T-helper 1 cell treated with Interleukin-12 subunit alpha and Interleukin-12 subunit beta and Interleukin-4 antibody, amounts not matched to agents 30 μg/mL and 1 μg/mL, for 36 hours (primary cell): Measurements from ENCODE around the gene OLFM1.
"Not testable (repeated sequence)": the region's sequence is repeated elsewhere in the genome, so short reads cannot be mapped to it uniquely, and the experiment has no call there.

Experiments
- H3K27ac Mint-ChIP-seq: one replicate; pipeline ENCODE4 v1.8.0; 2021; ENCODE audit warnings: mild to moderate bottlenecking, mixed read lengths
- H3K27me3 Mint-ChIP-seq: one replicate; pipeline ENCODE4 v1.8.0; 2021; ENCODE audit warnings: low read depth, mixed read lengths
- H3K36me3 Mint-ChIP-seq: one replicate; pipeline ENCODE4 v1.8.0; 2021; ENCODE audit warnings: low read depth, mixed read lengths
- H3K4me1 Mint-ChIP-seq: one replicate; pipeline ENCODE4 v1.8.0; 2021; ENCODE audit warnings: low read depth, mixed read lengths
- H3K4me3 Mint-ChIP-seq: one replicate; pipeline ENCODE4 v1.8.0; 2021; ENCODE audit warnings: mild to moderate bottlenecking, moderate library complexity, mixed read lengths
- H3K9me3 Mint-ChIP-seq: one replicate; pipeline ENCODE4 v1.8.0; 2021; ENCODE audit warnings: mixed read lengths

OLFM1 gene

DNA sequence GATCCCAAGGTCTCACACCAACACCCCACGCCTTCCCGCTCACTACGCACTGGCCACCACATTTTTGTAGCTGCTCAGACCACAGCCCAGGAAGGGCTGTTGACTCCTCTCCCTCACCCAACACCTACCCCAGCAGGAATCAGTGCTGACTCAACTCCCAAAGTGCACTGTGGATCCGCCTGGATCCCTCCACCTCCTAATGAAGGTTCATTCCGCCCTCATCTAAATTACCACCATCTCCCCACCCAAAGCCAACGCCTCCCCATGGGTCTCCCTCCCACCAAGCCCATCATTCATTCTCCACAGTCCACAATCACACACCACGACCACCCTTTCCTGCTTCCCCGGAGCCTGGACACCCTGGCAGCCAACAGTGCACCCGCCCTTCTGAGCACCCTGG, 57.8 kb downstream of the OLFM1 start:
- H3K36me3 Mint-ChIP-seq, result no peaks in the 10 kb centered on the region
- peaks cover 7% of the 10 kb centered on the region for H3K27me3 Mint-ChIP-seq
- H3K27ac Mint-ChIP-seq, result no peak overlapping the region
- H3K4me1 Mint-ChIP-seq, result no peaks in the 10 kb centered on the region
- no peak overlapping the region for H3K4me3 Mint-ChIP-seq
- no peaks in the 10 kb centered on the region for H3K9me3 Mint-ChIP-seq

DNA sequence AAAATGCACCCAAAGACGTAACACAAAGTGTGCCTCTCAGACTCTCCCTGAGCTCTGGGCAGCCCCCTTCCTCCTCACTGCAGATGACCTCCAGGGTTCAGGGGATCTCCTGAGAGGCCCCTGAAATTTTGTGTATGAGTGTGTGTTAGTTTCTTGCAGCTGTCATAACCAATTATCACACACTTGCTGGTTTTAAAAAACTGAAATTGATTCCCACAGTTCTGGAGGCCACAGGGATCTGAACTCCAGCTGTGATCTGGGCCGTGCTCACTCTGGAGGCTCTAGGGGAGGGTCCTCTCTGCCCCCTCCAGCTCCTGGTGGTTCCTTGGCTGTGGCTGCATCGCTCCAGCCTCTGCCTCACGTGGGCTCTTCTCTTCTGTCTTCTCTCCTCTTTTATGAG, 58.8 kb downstream of the OLFM1 start:
- no peaks in the 10 kb centered on the region for H3K36me3 Mint-ChIP-seq
- no peak overlapping the region for H3K4me3 Mint-ChIP-seq
- H3K4me1 Mint-ChIP-seq, result no peaks in the 10 kb centered on the region
- H3K9me3 Mint-ChIP-seq, result no peaks in the 10 kb centered on the region
- peaks cover 7% of the 10 kb centered on the region for H3K27me3 Mint-ChIP-seq
- no peak overlapping the region for H3K27ac Mint-ChIP-seq

DNA sequence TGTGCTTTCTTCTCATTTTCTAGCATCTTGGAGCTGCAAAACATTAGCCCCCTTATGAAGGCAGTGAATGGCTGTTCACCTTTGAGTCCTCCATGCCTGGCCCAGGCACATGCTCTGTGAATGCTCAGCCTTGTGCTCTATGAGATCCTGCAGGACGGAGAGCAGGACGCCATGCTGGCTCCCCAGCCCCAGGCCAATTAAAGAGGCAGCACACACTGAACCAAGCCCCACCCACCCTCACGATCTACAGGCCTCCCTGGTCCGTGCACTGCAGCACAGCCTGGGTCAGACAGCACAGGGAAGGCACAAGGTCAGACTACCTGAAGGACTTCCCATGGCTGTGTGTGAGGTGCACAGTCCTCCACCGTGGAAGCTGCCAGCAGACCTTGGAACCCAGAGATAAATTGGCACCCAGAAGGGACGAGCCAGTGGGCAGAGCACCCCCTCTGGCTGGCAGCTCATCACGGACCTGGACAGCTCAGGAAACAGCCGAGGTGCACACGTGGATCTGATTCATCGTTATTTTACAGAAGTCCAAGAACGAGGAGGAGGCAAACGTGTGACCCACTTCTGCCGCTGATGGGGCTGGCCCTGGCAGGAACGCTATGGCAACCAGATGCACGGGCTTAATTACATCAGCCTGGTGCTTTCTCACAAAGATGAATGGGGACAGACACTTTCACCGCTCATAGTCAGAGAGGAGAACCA, 59.5 kb downstream of the OLFM1 start:
- Mint-ChIP-seq H3K4me3 (no peak overlapping the region), H3K27ac (no peak overlapping the region), H3K27me3 (peaks cover 7% of the 10 kb centered on the region), H3K4me1 (no peaks in the 10 kb centered on the region), H3K9me3 (no peaks in the 10 kb centered on the region), H3K36me3 (no peaks in the 10 kb centered on the region)

DNA sequence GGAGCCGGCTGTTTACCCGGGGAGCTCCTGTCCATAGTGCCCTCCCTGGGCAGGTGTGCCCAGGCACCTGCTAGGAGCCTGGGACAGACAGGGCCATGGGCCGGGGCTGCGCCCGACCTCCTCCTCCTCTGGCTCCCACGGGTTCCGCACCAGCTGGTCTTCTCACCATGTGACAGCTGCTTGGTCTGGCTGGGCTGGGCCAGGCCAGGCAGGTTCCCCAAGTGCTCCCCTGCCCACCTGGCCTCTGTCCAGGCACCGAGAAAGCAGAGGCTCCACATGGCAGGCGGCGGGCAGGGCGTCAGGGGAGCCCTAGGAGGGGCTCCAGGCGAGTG, 60.0 kb downstream of the OLFM1 start:
- Mint-ChIP-seq H3K27me3 (peaks cover 7% of the 10 kb centered on the region), H3K4me1 (no peaks in the 10 kb centered on the region), H3K9me3 (no peaks in the 10 kb centered on the region), H3K4me3 (no peak overlapping the region), H3K27ac (no peak overlapping the region), H3K36me3 (no peaks in the 10 kb centered on the region)

DNA sequence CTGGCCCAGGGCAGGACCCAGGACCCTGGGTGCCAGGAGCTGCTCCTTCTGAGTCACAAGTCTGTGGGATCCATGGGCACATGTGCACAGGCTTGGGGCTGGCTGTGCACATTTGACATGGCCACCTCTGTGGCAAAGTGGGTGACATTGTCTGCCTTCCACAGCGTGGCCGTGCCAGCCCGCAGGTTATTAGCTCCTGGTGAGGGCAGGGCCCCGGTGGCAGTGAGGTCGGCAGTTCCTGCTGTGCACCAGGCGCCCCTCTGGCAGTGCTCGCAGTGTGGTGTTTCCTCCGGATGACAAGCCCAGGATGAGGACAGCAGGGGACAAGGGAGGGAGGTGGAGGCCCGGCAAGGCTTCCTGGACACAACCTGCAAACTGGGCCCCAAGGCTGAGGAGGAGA, 60.5 kb downstream of the OLFM1 start:
- Mint-ChIP-seq H3K9me3 (no peaks in the 10 kb centered on the region), H3K27ac (no peak overlapping the region), H3K27me3 (peaks cover 7% of the 10 kb centered on the region), H3K36me3 (no peaks in the 10 kb centered on the region), H3K4me3 (no peak overlapping the region), H3K4me1 (no peaks in the 10 kb centered on the region)

DNA sequence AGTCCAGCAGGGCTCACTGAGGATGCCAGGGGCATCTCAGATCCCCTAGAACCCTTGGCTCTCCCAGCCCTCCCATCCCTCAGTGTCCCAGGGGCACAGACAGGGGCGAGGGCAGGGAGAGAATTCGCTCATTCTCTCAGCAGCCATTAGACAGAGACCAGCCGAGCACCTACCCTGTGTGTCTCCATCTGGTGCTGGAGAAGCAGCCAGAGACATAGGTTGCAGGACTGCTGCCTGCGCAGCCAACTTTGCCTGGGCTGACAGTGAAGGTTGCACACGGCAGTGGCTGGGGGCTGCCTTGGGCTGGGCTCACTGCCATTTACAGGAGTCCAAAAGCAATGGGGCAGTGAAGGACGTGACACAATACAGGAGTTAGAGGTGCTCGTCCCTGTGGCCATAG, 60.9 kb downstream of the OLFM1 start:
- Mint-ChIP-seq H3K4me3 (no peak overlapping the region), H3K27ac (no peak overlapping the region), H3K9me3 (no peaks in the 10 kb centered on the region), H3K4me1 (no peaks in the 10 kb centered on the region), H3K27me3 (peaks cover 7% of the 10 kb centered on the region), H3K36me3 (no peaks in the 10 kb centered on the region)

DNA sequence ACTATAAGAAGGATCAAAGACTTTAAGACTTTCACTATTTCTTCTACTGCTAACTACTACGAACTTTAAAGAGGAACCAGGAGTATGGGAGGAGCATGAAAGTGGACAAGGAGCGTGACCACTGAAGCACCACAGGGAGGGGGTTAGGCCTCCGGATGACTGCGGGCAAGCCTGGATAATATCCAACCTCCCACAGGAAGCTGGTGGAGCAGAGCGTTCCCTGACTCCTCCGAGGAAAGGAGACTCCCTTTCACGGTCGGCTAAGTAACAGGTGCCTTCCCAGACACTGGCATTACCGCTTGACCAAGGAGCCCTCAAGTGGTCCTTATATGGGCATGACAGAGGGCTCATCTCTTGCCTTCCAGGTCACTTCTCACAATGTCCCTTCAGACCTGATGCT, 62.4 kb downstream of the OLFM1 start:
- H3K4me1 Mint-ChIP-seq, H3K9me3 Mint-ChIP-seq, H3K36me3 Mint-ChIP-seq, H3K4me3 Mint-ChIP-seq, H3K27ac Mint-ChIP-seq, H3K27me3 Mint-ChIP-seq: not testable (repeated sequence)

DNA sequence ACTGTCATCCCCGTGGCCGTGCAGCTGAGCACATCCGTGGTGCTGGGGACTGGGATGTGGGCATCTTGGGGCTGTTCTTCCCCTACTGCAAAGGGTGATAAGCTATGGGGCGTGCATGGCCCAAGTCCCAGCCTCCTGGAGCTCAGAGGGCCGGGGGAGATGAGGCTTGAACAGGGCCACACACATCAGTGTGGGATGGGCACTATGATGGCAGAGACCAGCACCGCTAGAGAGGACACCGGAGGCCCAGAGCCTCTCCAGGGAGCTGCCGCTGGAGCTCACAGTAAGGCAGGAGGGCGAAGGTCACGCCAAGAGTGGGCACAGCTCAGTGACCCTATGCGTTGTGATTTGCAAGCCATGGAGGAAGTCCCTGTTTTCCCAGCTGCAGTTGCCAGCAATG, 63.5 kb downstream of the OLFM1 start:
- Mint-ChIP-seq H3K9me3 (no peaks in the 10 kb centered on the region), H3K4me3 (no peak overlapping the region), H3K36me3 (no peaks in the 10 kb centered on the region), H3K4me1 (no peaks in the 10 kb centered on the region), H3K27me3 (no peaks in the 10 kb centered on the region), H3K27ac (no peak overlapping the region)

DNA sequence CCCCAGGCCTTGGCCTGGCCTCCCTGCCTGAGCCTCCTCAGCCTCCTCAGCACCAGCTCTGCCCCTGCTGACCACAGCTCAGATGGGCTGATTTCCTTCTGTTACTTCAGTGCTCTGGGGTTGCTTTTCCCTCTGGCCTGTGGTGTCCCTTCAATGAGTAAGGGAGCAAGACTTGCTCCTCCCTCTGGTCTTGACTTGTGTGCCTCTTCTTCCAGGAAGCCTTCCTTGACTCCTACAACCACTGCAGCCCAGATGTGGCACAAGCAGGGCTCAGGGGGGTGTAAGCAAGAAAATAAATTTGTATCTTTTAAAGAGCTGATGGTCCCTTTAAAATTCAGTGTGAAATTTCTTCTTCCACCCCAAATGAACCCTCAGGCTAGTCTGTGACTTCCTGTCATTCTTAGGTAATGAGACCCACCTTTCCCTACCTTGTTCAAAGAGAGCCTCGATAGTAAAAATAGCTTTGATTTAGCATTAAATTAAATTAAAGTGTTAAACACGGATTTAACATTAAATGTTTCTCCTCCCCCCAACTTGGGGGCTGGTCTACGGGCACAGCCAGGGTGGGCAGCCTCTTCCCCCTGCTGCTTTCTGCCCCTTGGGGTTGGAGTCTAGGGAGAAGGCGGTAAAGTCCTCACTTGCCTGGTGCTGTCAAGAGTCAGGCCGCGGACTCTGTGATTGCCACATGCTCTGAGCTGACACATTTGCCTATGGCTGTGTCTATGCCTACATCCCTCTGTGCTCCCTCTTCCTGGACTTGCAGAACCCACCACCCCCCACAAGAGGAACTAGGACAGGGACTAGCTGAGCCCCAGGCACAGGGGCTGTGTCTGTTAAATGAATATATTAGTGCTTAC, 64.5 kb downstream of the OLFM1 start:
- Mint-ChIP-seq H3K4me1 (no peaks in the 10 kb centered on the region), H3K9me3 (no peaks in the 10 kb centered on the region), H3K36me3 (no peaks in the 10 kb centered on the region), H3K27me3 (no peaks in the 10 kb centered on the region), H3K27ac (no peak overlapping the region), H3K4me3 (no peak overlapping the region)

DNA sequence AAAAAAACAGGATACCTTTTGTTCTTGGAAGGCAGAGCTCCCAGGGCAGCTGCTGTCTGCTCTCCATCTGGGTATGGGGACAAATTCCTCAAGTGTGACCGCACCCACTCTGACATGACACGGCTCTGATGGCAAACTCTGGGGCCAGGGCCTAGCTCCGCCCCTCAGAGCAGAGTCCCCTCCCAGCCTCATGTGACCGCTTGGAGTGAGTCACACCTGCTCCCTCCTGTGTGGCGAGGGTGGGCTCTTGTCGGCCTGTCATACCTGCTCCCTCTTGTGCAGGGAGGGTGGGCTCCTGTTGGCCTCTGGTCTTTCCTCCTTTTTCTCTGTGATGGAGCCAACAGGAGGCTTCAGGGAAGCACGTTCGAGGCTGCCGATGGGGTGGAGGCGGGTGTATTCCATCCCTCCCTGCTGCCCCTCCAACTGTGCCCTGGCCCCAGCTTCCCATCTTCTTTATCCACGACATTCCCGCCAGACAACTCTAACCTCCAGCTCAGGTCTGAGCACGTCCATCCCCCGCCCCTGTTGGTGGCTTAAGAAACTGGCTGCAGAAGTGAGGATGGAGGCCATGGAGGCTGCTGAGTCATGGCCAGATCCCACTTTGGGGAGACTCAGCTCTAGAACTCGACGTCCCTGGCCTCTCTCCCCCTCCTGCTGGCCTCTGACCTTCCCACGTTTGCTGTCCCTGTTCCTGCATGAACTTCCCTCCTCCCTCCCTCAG, 65.3 kb downstream of the OLFM1 start:
- Mint-ChIP-seq H3K36me3 (no peaks in the 10 kb centered on the region), H3K4me1 (no peaks in the 10 kb centered on the region), H3K27me3 (peaks cover 3% of the 10 kb centered on the region), H3K4me3 (no peak overlapping the region), H3K9me3 (no peaks in the 10 kb centered on the region), H3K27ac (no peak overlapping the region)

DNA sequence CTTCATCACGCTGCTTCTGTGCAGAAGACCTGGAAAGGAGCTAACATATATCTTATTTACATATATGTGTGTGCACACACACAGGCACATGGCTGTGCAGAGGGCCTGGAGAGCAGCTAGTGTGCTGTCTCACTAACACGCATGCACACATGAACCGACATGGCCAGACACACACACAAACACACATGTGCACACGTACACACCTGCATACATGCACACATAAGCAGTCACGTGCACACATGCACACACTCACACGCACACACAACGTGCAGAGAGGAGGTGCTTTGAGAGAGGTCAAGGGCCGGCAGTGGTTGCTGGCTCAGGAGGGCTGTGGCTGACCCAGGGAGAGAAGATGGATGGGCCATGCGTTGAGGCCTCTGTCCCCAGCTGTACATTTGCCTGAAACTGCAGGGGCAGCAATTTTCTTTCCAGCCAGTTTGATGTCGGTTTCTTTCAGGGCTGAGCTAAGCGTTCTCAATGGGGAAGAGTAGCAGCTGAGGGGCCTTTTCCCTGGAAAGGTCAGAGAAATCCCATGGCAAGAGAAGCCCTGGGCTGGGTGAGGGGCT, 66.7 kb downstream of the OLFM1 start:
- no peaks in the 10 kb centered on the region for H3K9me3 Mint-ChIP-seq
- H3K27ac Mint-ChIP-seq, result no peak overlapping the region
- no peak overlapping the region for H3K4me3 Mint-ChIP-seq
- no peaks in the 10 kb centered on the region for H3K4me1 Mint-ChIP-seq
- peaks cover 4% of the 10 kb centered on the region for H3K27me3 Mint-ChIP-seq
- H3K36me3 Mint-ChIP-seq, result no peaks in the 10 kb centered on the region

DNA sequence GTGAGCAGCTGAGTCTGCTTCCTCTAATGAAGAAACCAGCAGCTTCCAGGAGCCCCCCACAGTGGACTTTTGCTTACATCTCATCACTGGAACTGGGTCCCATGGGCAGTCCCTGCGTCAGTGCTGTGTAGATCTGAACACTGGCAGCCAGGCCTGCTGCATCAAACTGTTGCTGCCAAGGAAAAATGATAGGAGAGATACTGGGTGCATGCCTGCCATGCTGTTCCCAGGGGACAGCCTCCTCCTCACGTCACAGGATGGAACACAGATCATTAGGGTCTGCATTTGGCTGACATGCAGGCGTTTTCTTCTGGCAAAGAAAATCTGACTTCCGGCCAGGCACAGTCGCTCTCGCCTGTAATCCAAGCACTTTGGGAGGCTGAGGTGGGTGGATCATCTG, 67.9 kb downstream of the OLFM1 start:
- H3K27ac Mint-ChIP-seq, result no peak overlapping the region
- H3K9me3 Mint-ChIP-seq, result no peaks in the 10 kb centered on the region
- H3K27me3 Mint-ChIP-seq, result peaks cover 4% of the 10 kb centered on the region
- H3K4me3 Mint-ChIP-seq, result no peak overlapping the region
- no peaks in the 10 kb centered on the region for H3K36me3 Mint-ChIP-seq
- no peaks in the 10 kb centered on the region for H3K4me1 Mint-ChIP-seq

DNA sequence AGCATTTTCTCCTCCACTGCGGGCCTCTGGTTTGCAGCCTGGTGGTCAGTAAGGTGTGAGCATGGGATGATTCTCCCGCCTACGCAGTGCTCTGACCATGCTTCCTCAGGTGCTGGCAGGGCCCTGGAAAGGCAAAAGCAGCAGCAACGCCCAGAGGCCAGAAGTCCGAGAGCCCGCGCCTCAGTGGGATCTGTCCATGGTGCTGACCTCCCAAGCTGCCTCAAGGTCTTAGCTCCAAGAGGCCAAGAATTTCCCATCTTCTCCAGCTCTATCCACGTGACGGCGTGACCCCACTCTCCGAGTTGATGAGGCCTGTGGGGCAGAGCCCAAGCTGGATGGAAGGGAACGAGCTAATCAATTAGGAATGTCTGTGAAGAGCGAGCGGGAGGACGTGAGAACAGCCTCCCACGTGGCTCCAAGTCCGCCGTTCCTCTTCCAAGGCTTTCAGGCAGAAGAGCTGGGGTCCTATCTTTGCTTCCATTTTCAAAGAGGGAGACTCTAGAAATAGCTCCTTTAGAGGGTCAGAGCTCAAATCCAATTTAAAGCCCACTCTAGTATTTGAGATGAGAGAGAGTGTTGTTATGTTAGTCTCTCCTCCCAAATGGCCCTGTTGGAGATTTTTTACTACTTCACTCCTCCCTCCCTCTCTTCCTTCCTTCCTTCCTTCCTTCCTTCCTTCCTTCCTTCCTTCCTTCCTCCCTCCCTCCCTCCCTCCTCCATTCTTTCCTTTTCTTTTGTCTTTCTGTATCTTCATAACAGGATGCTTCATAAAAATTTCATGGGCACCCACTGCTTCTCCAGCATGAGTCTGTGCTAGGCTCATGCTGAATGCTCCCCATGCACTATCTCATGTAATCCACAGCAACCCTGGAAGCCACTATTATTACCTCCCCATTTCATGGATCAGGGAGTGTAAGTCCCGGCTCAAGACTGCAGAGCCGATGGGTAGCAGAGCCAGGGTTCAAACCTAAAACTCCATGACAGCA, 69.3 kb downstream of the OLFM1 start:
- Mint-ChIP-seq H3K36me3 (no peaks in the 10 kb centered on the region), H3K27ac (no peak overlapping the region), H3K4me1 (no peaks in the 10 kb centered on the region), H3K27me3 (peaks cover 4% of the 10 kb centered on the region), H3K4me3 (no peak overlapping the region), H3K9me3 (no peaks in the 10 kb centered on the region)
